ELF-1 (cell line): ENCODE results near the gene CHORDC1.
"Not testable (repeated sequence)": the region's sequence is repeated elsewhere in the genome, so short reads cannot be mapped to it uniquely, and the experiment has no call there.

Experiments
- DNase-seq: peaks from one replicate; pipeline ENCODE4 v3.0.0-alpha.2; 2016; ENCODE audit warnings: low read depth, low spot score

The CHORDC1 gene

GRCh38 chr11:90216611-90217010 lies 6.2 kb downstream of the CHORDC1 start:
- no peak for DNase-seq

DNA sequence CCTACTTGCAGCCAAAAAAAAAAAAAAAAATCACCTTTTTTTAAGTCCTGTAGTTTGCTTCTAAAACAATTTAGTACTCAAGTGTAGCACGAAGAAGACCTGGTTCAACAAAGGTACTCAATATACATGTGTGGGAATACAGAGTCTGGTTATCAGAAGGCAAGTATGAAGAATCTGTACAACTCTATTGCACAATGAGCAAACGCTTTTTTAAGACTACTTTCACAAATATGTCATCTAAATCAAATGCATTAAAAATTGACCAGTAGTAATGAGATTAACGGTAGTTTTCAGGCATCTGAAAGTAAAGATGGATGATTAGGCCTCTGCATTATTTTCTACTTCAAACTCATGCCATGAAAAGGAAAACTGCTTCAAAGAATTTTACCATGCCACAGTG lies 9.5 kb downstream of the CHORDC1 start:
- DNase-seq, result no peak

DNA sequence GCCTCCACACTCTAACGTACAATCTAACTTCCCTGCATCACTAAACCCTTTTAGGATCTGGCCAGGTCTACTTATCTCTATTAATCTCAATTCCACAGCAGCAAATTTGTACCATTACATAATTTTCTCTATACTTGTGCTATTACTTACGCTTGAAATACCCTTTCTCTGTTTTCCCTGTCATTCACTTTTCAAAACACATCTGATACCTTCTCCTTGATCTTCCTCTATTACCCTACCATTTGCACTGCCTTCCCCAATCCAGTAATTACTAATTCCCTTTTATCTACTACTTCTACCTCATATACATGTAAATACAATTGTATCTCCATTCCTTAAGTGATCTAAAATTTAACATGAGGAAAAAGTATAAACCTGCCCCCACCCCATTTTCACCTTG lies 14.0 kb downstream of the CHORDC1 start:
- no peak for DNase-seq

DNA sequence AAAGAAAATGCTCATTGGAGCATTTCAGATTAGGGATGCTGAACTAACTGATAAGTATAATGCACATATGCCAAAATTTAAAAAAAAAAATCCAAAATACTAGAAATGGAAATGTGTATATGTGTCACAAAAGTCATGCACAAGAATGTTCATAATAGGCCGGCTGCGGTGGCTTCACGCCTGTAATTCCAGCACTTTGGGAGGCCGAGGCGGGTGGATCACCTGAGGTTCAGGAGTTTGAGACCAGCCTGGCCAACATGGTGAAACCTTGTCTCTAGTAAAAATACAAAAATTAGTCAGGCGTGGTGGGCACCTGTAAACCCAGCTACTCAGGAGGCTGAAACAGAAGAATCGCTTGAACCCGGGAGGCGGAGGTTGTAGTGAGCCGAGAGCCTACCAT lies 14.9 kb downstream of the CHORDC1 start:
- not testable (repeated sequence) for DNase-seq

- DNase-seq, result peak; percentile 55
These were observed 17.8 kb downstream of the CHORDC1 start for GRCh38 chr11:90204832-90205646.

DNA sequence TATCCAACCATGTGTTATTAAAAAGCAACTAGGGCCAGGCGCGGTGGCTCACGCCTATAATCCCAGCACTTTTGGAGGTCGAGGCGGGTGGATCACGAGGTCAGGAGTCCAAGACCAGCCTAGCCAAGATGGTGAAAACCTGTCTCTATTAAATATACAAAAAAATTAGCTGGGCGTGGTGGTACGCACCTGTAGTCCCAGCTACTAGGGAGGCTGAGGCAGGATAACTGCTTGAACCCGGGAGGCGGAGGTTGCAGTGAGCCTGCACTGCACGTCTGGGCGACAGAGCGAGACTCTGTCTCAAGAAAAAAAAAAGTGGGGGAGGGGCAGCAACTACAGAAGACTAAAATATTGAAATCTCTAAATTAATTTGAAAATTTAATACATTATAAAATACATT lies 18.4 kb downstream of the CHORDC1 start:
- DNase-seq, result no peak

DNA sequence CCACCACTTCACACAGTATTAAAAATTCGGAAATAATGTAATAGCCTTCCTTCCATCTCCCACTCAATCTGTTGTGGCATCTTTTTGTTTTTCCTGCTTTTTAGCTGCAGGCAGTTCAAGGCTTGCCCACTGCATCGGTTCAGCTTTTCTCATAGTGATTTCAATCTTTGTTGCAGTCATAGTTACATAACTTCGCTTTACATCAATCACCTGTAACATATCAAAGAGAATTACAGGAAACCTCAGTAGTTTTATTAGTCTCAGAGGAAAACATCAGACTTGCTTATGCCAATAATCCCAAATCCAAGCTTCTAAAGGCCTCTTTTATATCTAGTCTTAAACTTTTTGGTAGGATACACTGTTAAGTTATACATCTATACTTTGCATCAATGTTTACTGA lies 20.5 kb downstream of the CHORDC1 start:
- DNase-seq, result no peak

- DNase-seq, result no peak
These were observed 25.5 kb downstream of the CHORDC1 start for GRCh38 chr11:90197377-90197776.

GRCh38 chr11:90192869-90193582 lies 29.8 kb downstream of the CHORDC1 start:
- no peak for DNase-seq

- DNase-seq, result no peak
These were observed 33.8 kb downstream of the CHORDC1 start for GRCh38 chr11:90189011-90189410.

DNA sequence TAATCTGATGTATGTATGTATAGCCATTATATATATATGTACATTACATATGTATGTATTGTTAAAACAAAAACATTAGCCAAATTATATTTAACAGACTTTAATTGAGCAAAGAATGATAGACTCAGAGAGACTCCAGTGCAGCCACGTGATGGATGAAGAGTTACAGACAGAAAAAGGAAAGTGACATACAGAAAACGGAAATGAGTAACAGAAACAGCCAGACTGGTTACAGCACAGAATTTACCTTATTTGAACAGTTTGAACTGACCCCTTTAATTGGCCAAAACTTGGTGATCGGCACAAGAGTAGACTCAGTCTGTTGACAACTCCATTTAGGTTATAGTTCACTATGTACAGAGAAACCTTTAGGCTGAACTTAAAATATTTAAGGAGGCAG lies 35.0 kb downstream of the CHORDC1 start:
- DNase-seq, result no peak

- DNase-seq, result no peak
These were observed 42.9 kb downstream of the CHORDC1 start for GRCh38 chr11:90179923-90180322.

DNA sequence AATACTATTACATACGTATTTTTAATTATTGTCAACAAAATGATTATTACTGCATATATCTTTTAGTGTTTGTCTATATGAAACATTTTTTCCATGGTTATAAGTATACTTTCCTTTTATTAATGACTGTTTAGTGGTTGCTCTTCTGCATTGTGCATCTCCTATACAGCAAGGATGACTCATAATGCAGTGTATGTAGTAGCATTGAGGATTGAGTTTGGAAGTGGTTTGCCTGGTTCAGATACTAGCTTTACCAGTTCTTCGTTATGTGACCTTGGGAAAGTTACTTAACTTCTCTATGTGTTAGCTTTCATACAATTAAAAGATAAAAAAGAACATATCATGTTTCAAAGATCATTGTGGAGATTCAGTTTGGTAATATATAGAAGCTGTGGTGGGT lies 44.1 kb downstream of the CHORDC1 start:
- no peak for DNase-seq

GRCh38 chr11:90176069-90176468 lies 46.8 kb downstream of the CHORDC1 start:
- DNase-seq, result no peak

GRCh38 chr11:90171359-90171758 lies 51.5 kb downstream of the CHORDC1 start:
- DNase-seq, result no peak

- DNase-seq, result no peak
These were observed 54.3 kb downstream of the CHORDC1 start for GRCh38 chr11:90168571-90168970.

DNA sequence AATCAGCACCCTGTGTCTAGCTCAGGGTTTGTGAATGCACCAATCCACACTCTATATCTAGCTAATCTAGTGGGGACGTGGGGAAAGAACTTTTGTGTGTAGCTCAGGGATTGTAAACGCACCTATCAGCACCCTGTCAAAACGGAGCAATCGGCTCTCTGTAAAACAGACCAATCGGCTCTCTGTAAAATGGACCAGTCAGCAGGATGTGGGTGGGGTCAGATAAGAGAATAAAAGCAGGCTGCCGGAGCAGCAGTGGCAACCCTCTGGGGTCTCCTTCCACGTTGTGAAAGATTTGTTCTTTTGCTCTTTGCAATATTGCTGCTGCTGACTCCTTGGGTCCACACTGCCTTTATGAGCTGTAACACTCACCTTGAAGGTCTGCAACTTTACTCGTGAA lies 55.1 kb downstream of the CHORDC1 start:
- not testable (repeated sequence) for DNase-seq

GRCh38 chr11:90166982-90167573 lies 55.8 kb downstream of the CHORDC1 start:
- DNase-seq, result peak; percentile 10
